Vagina (tissue), 2 donors: Measurements from ENCODE around the gene CDO1. TPM values are rescaled to one million over a fixed set of nuclear protein-coding genes. Genes with fewer than 3 reads are reported as not detected.

Source experiments
- DNase-seq, 2 donors: peaks; one replicate each; pipeline ENCODE4 v3.0.0-alpha.2; 2017; ENCODE audit errors: extremely low spot score in 2 of 2
- H3K27ac ChIP-seq: fragments of 200-600 bp; sonication (generic); one replicate; pipeline ENCODE4 v1.5.1; 2019
- H3K27me3 ChIP-seq: fragments of 200-600 bp; sonication (generic); one replicate; pipeline ENCODE4 v1.5.1; 2019
- H3K36me3 ChIP-seq, 2 donors: fragments of 200-600 bp; sonication (generic); one replicate each; pipeline ENCODE4 v1.5.1; 2017 to 2019
- H3K4me1 ChIP-seq: fragments of 200-600 bp; sonication (generic); one replicate; pipeline ENCODE4 v1.5.1; 2019
- H3K4me3 ChIP-seq, 2 donors: fragments of 200-600 bp; sonication (generic); 1 replicate in 1 of 2; 2 replicates in 1 of 2; pipeline ENCODE4 v1.5.1; 2016 to 2019
- H3K9me3 ChIP-seq: fragments of 200-600 bp; sonication (generic); one replicate; pipeline ENCODE4 v1.5.1; 2019
- POLR2A ChIP-seq, 2 donors: fragments of 450-650 bp; IDR thresholded peaks; one replicate each; pipeline ENCODE4 v1.6.1; 2017; ENCODE audit warnings: antibody characterized with exemption in 2 of 2, mild to moderate bottlenecking in 2 of 2, moderate library complexity in 2 of 2
- POLR2AphosphoS5 ChIP-seq, 2 donors: sonication (generic); formaldehyde crosslinking; IDR thresholded peaks; one replicate each; pipeline ENCODE4 v1.9.0; 2017; ENCODE audit warnings: antibody characterized with exemption in 2 of 2, mild to moderate bottlenecking in 2 of 2, low read depth in 1 of 2; ENCODE audit not compliant: insufficient read depth in 1 of 2
- intact Hi-C: fragments of 100-400 bp; cut with DNase I; formaldehyde crosslinking; loops from one replicate; pipeline ENCODE4 v1.15.1; 2023
- small RNA-seq: library from RNA; depleted of rRNA; stranded (forward); fragments of <200 nt; gene quantifications from one replicate; pipeline ENCODE3, GENCODE V24; 2016
- total RNA-seq: library from RNA; depleted of rRNA; stranded (reverse); fragments of >200 nt; gene quantifications from one replicate; pipeline ENCODE4 v1.2.3, GENCODE V29; 2016
- TF ChIP-seq, protein P1 (sequence below), 3 experiments: fragments of 450-650 bp in 2 of 3; fragments of 200-600 bp in 1 of 3; sonication (generic) in 1 of 3; IDR thresholded peaks; one replicate each; pipeline ENCODE4 v1.5.1; 2017 to 2019; ENCODE audit warnings: antibody characterized with exemption in 3 of 3, mild to moderate bottlenecking in 2 of 3, moderate library complexity in 2 of 3

Gene CDO1
- total RNA-seq, 1 donor from 2014 or later: 16.0 TPM

DNA sequence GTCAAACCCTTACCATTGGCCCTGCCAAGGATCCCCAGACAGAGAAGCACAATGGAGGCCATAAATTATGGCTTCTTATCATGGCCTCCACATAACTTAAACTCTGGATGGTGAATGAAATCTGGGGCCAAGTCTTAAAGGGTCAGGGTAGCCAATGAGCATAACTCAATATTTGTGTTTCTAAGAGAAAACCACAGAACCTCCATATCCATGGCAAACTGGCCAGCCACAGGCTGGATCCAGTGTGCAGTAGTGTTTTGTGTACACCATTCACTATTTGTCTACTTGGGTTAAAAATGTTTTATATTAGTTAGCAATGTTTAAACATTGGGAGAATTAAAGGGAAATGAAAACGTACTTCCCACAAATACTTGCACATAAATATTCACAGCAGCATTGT is 60.8 kb downstream of the CDO1 start:
- TF ChIP-seq, protein P1, sequence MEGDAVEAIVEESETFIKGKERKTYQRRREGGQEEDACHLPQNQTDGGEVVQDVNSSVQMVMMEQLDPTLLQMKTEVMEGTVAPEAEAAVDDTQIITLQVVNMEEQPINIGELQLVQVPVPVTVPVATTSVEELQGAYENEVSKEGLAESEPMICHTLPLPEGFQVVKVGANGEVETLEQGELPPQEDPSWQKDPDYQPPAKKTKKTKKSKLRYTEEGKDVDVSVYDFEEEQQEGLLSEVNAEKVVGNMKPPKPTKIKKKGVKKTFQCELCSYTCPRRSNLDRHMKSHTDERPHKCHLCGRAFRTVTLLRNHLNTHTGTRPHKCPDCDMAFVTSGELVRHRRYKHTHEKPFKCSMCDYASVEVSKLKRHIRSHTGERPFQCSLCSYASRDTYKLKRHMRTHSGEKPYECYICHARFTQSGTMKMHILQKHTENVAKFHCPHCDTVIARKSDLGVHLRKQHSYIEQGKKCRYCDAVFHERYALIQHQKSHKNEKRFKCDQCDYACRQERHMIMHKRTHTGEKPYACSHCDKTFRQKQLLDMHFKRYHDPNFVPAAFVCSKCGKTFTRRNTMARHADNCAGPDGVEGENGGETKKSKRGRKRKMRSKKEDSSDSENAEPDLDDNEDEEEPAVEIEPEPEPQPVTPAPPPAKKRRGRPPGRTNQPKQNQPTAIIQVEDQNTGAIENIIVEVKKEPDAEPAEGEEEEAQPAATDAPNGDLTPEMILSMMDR (IDR thresholded peaks at IDR 0.05): no peak
- TF ChIP-seq POLR2A (IDR thresholded peaks at IDR 0.05) (no peak), POLR2AphosphoS5 (IDR thresholded peaks at IDR 0.05; ENCODE audit: insufficient read depth in 1 of 2, low read depth in 1 of 2) (no peak)
- DNase-seq: no peak
- Histone ChIP-seq H3K27me3 (no peaks in the 10 kb centered on the region), H3K9me3 (no peaks in the 10 kb centered on the region), H3K4me3 (no peak overlapping the region), H3K4me1 (no peaks in the 10 kb centered on the region), H3K36me3 (no peaks in the 10 kb centered on the region), H3K27ac (no peak overlapping the region)
- intact Hi-C loops: no loop called here

Small RNAs within 50 kb of the gene (small RNA-seq; reads per million reads assigned to genes)
- gene RNU2-49P: not detected

Other genes starting within 250 kb of the CDO1 start
- 0.98 TPM for gene TICAM2, start 214.2 kb downstream of the CDO1 start, total RNA-seq
- 48.4 TPM for gene TMED7, start 190.6 kb downstream of the CDO1 start, total RNA-seq
- 50.6 TPM for gene ATG12, start 24.9 kb upstream of the CDO1 start, total RNA-seq
- 36.8 TPM for gene AP3S1, start 25.3 kb upstream of the CDO1 start, total RNA-seq
- gene LVRN, start 145.8 kb upstream of the CDO1 start, total RNA-seq: 1.7 TPM
- gene ARL14EPL, start 215.8 kb upstream of the CDO1 start, total RNA-seq: not detected